Neural progenitor cell (in vitro differentiated cells): ENCODE measurements around the gene NCF2. TPM values are rescaled to one million over a fixed set of nuclear protein-coding genes. Genes with fewer than 3 reads are reported as not detected.

Source experiments
- DNase-seq: peaks from one replicate; pipeline ENCODE4 v3.0.0-alpha.2; 2016; ENCODE audit warnings: low spot score
- H2AFZ ChIP-seq: fragments of 200-600 bp; sonication (generic); replicated peaks from 2 replicates; pipeline ENCODE4 v1.6.1; 2016; ENCODE audit warnings: antibody characterized with exemption
- H3F3A ChIP-seq: fragments of 200-600 bp; sonication (generic); 2 replicates; pipeline ENCODE4 v1.6.1; 2016; ENCODE audit warnings: antibody characterized with exemption, low read depth
- H3K27ac ChIP-seq: fragments of 200-600 bp; sonication (generic); 2 replicates; pipeline ENCODE4 v1.5.1; 2016; ENCODE audit warnings: mild to moderate bottlenecking
- H3K27me3 ChIP-seq: fragments of 200-600 bp; sonication (generic); 2 replicates; pipeline ENCODE4 v1.6.1; 2016; ENCODE audit warnings: mild to moderate bottlenecking, moderate library complexity
- H3K36me3 ChIP-seq: fragments of 200-600 bp; sonication (generic); 2 replicates; pipeline ENCODE4 v1.5.1; 2016
- H3K4me1 ChIP-seq: fragments of 200-600 bp; sonication (generic); 2 replicates; pipeline ENCODE4 v1.6.1; 2016; ENCODE audit warnings: mixed run types
- H3K4me2 ChIP-seq: fragments of 200-600 bp; sonication (generic); 2 replicates; pipeline ENCODE4 v1.6.1; 2016
- H3K4me3 ChIP-seq: fragments of 200-600 bp; sonication (generic); 2 replicates; pipeline ENCODE4 v1.5.1; 2016
- H3K79me2 ChIP-seq: fragments of 200-600 bp; sonication (generic); 2 replicates; pipeline ENCODE4 v1.6.1; 2016; ENCODE audit warnings: low read depth
- H3K9ac ChIP-seq: fragments of 200-600 bp; sonication (generic); 2 replicates; pipeline ENCODE4 v1.6.1; 2016
- H3K9me3 ChIP-seq: fragments of 200-600 bp; sonication (generic); 2 replicates; pipeline ENCODE4 v1.5.1; 2016; ENCODE audit warnings: low read depth
- H4K20me1 ChIP-seq: fragments of 200-600 bp; sonication (generic); 2 replicates; pipeline ENCODE4 v1.6.1; 2016; ENCODE audit warnings: low read depth
- H3K27ac Mint-ChIP-seq: 3 replicates; pipeline ENCODE4 v1.8.0; 2021; ENCODE audit warnings: mixed read lengths
- H3K27me3 Mint-ChIP-seq: 2 replicates; pipeline ENCODE4 v1.8.0; 2022; ENCODE audit warnings: low read depth, mild to moderate bottlenecking, inconsistent platforms, moderate library complexity, mixed read lengths; ENCODE audit not compliant: insufficient read depth
- H3K36me3 Mint-ChIP-seq: 3 replicates; pipeline ENCODE4 v1.8.0; 2021; ENCODE audit warnings: mixed read lengths
- H3K4me1 Mint-ChIP-seq: 3 replicates; pipeline ENCODE4 v1.8.0; 2021; ENCODE audit warnings: mixed read lengths
- H3K4me3 Mint-ChIP-seq: 3 replicates; pipeline ENCODE4 v1.8.0; 2021; ENCODE audit warnings: mild to moderate bottlenecking, moderate library complexity, mixed read lengths
- H3K9me3 Mint-ChIP-seq: 3 replicates; pipeline ENCODE4 v1.8.0; 2020; ENCODE audit warnings: mixed read lengths
- CTCF ChIP-seq: fragments of 200-600 bp; sonication (generic); IDR thresholded peaks from 2 replicates; pipeline ENCODE4 v1.5.1; 2017; ENCODE audit warnings: antibody characterized with exemption, mild to moderate bottlenecking
- EZH2 ChIP-seq: fragments of 200-600 bp; sonication (generic); IDR thresholded peaks from 2 replicates; pipeline ENCODE4 v1.6.1; 2017; ENCODE audit warnings: antibody characterized with exemption, mild to moderate bottlenecking, moderate library complexity
- EZH2phosphoT487 ChIP-seq: fragments of 200-600 bp; sonication (generic); IDR thresholded peaks from 2 replicates; pipeline ENCODE4 v1.6.1; 2017; ENCODE audit warnings: antibody characterized with exemption
- total RNA-seq: library from RNA; depleted of rRNA; stranded (reverse); fragments of >200 nt; gene quantifications from 2 replicates; pipeline ENCODE4 v1.2.3, GENCODE V29; 2015; ENCODE audit warnings: low replicate concordance

NCF2 gene
- total RNA-seq, 1 donor from 2014 or later: not detected

GRCh38 chr1:183514235-183514634 lies 76.0 kb downstream of the NCF2 start:
- DNase-seq: no peak
- no peak overlapping the region for H2AFZ ChIP-seq
- H3K4me3 ChIP-seq: no peak overlapping the region
- no peak overlapping the region for H3K4me2 ChIP-seq
- H3K9ac ChIP-seq: no peak overlapping the region
- H3K4me1 Mint-ChIP-seq: peaks cover 10% of the 10 kb centered on the region
- H3K9me3 ChIP-seq: no peaks in the 10 kb centered on the region
- H3K27me3 Mint-ChIP-seq: no peaks in the 10 kb centered on the region
- H3K79me2 ChIP-seq: peaks cover 51% of the 10 kb centered on the region
- H3K9me3 Mint-ChIP-seq: no peaks in the 10 kb centered on the region
- no peaks in the 10 kb centered on the region for H3F3A ChIP-seq
- H3K27me3 ChIP-seq: no peaks in the 10 kb centered on the region
- H3K36me3 Mint-ChIP-seq: peaks cover 3% of the 10 kb centered on the region
- no peak overlapping the region for H3K27ac Mint-ChIP-seq
- peaks cover 9% of the 10 kb centered on the region for H3K4me1 ChIP-seq
- no peak for TF ChIP-seq EZH2
- TF ChIP-seq CTCF: no peak
- no peak for TF ChIP-seq EZH2phosphoT487
- H3K27ac ChIP-seq: no peak overlapping the region
- H3K36me3 ChIP-seq: peaks cover 6% of the 10 kb centered on the region
- no peak overlapping the region for H3K4me3 Mint-ChIP-seq
- H4K20me1 ChIP-seq: peaks cover 22% of the 10 kb centered on the region

- Histone ChIP-seq H3K27ac (no peak overlapping the region), H3K27me3 (no peaks in the 10 kb centered on the region), H3K4me3 (no peak overlapping the region), H3K9ac (no peak overlapping the region), H3K9me3 (no peaks in the 10 kb centered on the region), H3K4me1 (peaks cover 9% of the 10 kb centered on the region), H3K79me2 (peaks cover 66% of the 10 kb centered on the region), H3K4me2 (no peak overlapping the region), H3K36me3 (peaks cover 3% of the 10 kb centered on the region), H3F3A (no peaks in the 10 kb centered on the region), H4K20me1 (peaks cover 34% of the 10 kb centered on the region), H2AFZ (no peak overlapping the region)
- peaks cover 10% of the 10 kb centered on the region for H3K4me1 Mint-ChIP-seq
- no peak overlapping the region for H3K4me3 Mint-ChIP-seq
- H3K27me3 Mint-ChIP-seq: peaks cover 2% of the 10 kb centered on the region
- TF ChIP-seq CTCF (no peak), EZH2 (no peak), EZH2phosphoT487 (no peak)
- H3K36me3 Mint-ChIP-seq: peaks cover 3% of the 10 kb centered on the region
- H3K27ac Mint-ChIP-seq: no peak overlapping the region
- DNase-seq: no peak
- no peaks in the 10 kb centered on the region for H3K9me3 Mint-ChIP-seq
Observed at GRCh38 chr1:183512450-183512849, 77.8 kb downstream of the NCF2 start.

- Mint-ChIP-seq H3K4me3 (no peak overlapping the region), H3K9me3 (no peaks in the 10 kb centered on the region), H3K27ac (no peak overlapping the region), H3K27me3 (peaks cover 2% of the 10 kb centered on the region), H3K36me3 (no peaks in the 10 kb centered on the region), H3K4me1 (peaks cover 10% of the 10 kb centered on the region)
- Histone ChIP-seq H3K36me3 (no peaks in the 10 kb centered on the region), H3K4me1 (peaks cover 16% of the 10 kb centered on the region), H2AFZ (no peak overlapping the region), H3K27ac (no peak overlapping the region), H3K27me3 (no peaks in the 10 kb centered on the region), H3K9me3 (no peaks in the 10 kb centered on the region), H3K79me2 (peaks cover 94% of the 10 kb centered on the region), H3F3A (no peaks in the 10 kb centered on the region), H3K4me2 (no peak overlapping the region), H4K20me1 (peaks cover 61% of the 10 kb centered on the region), H3K9ac (no peak overlapping the region), H3K4me3 (no peak overlapping the region)
- TF ChIP-seq EZH2 (no peak), EZH2phosphoT487 (no peak), CTCF (no peak)
- no peak for DNase-seq
Observed at GRCh38 chr1:183508694-183509093, 81.6 kb downstream of the NCF2 start.

GRCh38 chr1:183506561-183506960 lies 83.7 kb downstream of the NCF2 start:
- no peaks in the 10 kb centered on the region for H3K27me3 ChIP-seq
- H3K9me3 ChIP-seq: no peaks in the 10 kb centered on the region
- peaks cover 2% of the 10 kb centered on the region for H3K27me3 Mint-ChIP-seq
- H3K4me3 Mint-ChIP-seq: no peak overlapping the region
- peaks cover 6% of the 10 kb centered on the region for H3K4me1 Mint-ChIP-seq
- H3F3A ChIP-seq: no peaks in the 10 kb centered on the region
- DNase-seq: no peak
- H3K9ac ChIP-seq: no peak overlapping the region
- no peak overlapping the region for H3K27ac Mint-ChIP-seq
- no peak overlapping the region for H3K27ac ChIP-seq
- H3K9me3 Mint-ChIP-seq: no peaks in the 10 kb centered on the region
- H3K36me3 Mint-ChIP-seq: no peaks in the 10 kb centered on the region
- H3K4me3 ChIP-seq: no peak overlapping the region
- no peak for TF ChIP-seq EZH2
- no peak for TF ChIP-seq EZH2phosphoT487
- no peak for TF ChIP-seq CTCF
- H3K4me2 ChIP-seq: no peak overlapping the region
- peaks cover 22% of the 10 kb centered on the region for H3K4me1 ChIP-seq
- no peaks in the 10 kb centered on the region for H3K36me3 ChIP-seq
- H2AFZ ChIP-seq: no peak overlapping the region
- H3K79me2 ChIP-seq: peaks cover 94% of the 10 kb centered on the region
- peaks cover 72% of the 10 kb centered on the region for H4K20me1 ChIP-seq
